GM12873 (cell line): ENCODE measurements around the gene HMSD.

ENCODE experiments used
- CTCF ChIP-seq: IDR thresholded peaks from 2 replicates; pipeline ENCODE4 v1.5.1; 2012; ENCODE audit warnings: low read depth, mild to moderate bottlenecking, moderate library complexity, low read length, control low read depth; ENCODE audit not compliant: insufficient read depth; ENCODE audit errors: missing control alignments

Gene HMSD

DNA sequence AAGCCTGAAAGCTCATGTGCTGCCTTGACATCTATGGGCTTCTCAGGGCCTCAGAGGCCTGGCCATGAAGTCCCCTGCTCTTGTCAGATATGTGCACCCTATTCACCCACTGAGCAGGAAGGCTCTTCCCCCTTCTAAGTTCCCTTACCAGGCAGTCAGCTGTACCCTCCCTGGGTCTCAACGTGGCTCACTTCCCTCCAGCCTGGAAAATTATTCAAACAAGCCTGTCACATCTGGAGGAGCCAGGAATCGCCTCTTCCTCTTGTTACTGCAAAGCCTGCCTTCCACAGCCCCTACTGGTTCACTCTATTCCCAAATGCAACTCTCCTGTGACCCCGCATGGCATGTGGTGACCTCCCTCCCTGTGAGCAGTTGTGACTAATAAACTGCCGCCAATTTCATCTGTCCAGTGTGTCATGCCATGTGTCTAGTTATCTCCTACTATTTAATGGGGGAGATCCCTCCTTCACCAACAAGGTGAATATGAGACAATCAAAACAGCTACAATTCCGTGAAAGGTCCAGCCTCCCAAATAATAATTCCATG, 12.4 kb downstream of the HMSD start:
- TF ChIP-seq CTCF: no peak

DNA sequence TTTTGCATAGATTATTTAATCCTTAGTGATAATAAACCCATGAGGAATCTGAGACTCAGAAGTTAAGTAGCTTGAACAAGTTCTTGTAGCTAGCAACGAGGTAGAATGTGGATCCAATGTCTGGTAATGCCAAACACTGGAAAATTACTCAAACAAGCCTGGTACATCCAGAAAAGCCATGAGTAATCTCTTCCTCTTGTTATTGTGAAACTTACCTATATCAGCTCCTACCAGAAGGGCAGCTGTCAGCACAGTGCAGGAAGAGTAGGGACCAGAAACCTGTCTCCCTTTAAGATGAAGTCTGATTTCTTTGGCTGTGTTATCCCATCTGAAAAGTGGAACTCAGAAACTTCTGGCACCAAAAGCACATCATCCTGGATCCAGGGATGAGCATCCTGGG, 13.0 kb downstream of the HMSD start:
- no peak for TF ChIP-seq CTCF

- peak; percentile 90 for TF ChIP-seq CTCF
These were observed 14.6 kb downstream of the HMSD start for GRCh38 chr18:63963615-63964256.

- TF ChIP-seq CTCF: no peak
These were observed 15.8 kb downstream of the HMSD start for GRCh38 chr18:63964908-63965307.

DNA sequence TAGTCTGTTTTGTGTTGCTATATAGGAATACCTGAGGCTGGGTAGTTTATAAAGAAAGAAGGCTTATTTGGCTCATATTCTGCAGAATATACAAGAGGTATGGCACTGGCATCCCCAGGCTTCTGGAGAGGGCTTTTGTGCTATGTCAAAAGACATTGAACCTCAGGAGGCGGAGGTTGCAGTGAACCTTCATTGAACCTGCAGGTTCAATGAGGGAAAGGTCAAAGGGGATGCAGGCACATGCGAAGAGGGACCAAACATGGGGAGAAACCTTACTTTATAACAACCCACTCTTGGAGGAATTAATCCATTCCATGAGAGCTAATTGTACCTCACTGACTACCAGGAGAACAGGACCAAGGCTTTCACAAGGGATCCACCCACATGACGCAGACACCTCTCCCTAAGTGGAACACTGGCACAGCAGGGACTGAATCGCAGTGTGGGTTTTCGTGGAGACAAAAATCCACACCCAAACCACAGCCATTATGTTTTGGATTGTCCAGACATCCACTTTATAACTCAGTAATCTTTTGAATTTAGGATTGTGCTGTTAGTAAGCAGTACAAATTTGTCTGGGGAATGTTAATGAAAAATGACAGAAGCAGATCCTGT, 16.7 kb downstream of the HMSD start:
- no peak for TF ChIP-seq CTCF

GRCh38 chr18:63969942-63970808, 21.1 kb downstream of the HMSD start, which contains the start of gene SERPINB8:
Gene SERPINB8 (plus strand): TSS chr18:63970081. CDS start chr18:63978309, 8,228 bp downstream.
- TF ChIP-seq CTCF: no peak

DNA sequence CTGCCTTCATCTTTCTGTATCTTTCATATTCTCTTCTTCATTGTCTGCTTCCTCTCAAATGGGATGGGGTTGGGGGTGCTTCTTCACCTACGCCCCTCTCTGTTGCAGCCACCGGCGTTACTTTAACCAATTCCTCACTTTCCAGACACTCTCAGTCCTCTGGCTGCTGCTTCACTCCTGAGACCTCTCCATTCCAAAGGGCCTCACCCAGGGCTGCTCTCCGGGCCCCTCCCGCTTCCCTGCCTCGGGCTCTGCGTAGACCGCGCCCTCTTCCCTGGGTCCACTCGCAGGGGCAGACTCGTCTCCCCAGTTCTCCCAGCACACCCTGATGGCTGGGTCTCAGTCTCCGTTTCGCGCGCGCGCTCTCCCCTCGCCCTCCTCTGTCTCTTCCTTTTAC, 21.7 kb downstream of the HMSD start:
- TF ChIP-seq CTCF: no peak
